Measurements from ENCODE around the gene GRK5.

GRCh38 chr10:119462773-119463172 is 255.4 kb downstream of the GRK5 start:
- TF ChIP-seq CTCF (IDR thresholded peaks at IDR 0.05), result no peak
- no peak for TF ChIP-seq POLR2A (IDR thresholded peaks at IDR 0.05)

All from Peyer's patch (tissue), 4 donors.